ENCODE measurements around the gene GDF2.

GDF2 gene

DNA sequence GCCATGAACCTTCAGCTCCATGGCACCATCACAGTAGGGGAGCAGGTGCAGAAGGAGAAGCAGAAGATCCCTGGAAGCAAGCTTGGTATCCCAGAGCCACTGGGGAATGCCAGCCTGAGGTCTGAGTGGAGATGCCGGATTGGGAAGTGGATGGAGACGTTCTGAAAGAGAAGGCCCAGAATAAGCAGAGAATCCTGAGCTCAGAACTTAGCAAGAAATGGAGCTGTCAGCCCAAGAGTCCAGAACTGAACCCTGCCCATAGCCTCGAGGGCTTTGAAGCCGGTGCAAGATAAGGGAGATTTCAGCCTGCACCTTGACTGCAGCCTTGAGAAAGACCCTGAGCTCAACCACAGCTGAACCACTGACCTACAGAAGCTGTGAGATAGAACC lies 36.1 kb upstream of the GDF2 start:
- ChIA-PET POLR2A (no interaction called here), CTCF (no interaction called here)
- DNase-seq (ENCODE audit: extremely low spot score): no peak
- TF ChIP-seq, protein P1, sequence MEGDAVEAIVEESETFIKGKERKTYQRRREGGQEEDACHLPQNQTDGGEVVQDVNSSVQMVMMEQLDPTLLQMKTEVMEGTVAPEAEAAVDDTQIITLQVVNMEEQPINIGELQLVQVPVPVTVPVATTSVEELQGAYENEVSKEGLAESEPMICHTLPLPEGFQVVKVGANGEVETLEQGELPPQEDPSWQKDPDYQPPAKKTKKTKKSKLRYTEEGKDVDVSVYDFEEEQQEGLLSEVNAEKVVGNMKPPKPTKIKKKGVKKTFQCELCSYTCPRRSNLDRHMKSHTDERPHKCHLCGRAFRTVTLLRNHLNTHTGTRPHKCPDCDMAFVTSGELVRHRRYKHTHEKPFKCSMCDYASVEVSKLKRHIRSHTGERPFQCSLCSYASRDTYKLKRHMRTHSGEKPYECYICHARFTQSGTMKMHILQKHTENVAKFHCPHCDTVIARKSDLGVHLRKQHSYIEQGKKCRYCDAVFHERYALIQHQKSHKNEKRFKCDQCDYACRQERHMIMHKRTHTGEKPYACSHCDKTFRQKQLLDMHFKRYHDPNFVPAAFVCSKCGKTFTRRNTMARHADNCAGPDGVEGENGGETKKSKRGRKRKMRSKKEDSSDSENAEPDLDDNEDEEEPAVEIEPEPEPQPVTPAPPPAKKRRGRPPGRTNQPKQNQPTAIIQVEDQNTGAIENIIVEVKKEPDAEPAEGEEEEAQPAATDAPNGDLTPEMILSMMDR (IDR thresholded peaks at IDR 0.05; ENCODE audit: control extremely low read depth, extremely low read depth, low read depth, missing control alignments): no peak

DNA sequence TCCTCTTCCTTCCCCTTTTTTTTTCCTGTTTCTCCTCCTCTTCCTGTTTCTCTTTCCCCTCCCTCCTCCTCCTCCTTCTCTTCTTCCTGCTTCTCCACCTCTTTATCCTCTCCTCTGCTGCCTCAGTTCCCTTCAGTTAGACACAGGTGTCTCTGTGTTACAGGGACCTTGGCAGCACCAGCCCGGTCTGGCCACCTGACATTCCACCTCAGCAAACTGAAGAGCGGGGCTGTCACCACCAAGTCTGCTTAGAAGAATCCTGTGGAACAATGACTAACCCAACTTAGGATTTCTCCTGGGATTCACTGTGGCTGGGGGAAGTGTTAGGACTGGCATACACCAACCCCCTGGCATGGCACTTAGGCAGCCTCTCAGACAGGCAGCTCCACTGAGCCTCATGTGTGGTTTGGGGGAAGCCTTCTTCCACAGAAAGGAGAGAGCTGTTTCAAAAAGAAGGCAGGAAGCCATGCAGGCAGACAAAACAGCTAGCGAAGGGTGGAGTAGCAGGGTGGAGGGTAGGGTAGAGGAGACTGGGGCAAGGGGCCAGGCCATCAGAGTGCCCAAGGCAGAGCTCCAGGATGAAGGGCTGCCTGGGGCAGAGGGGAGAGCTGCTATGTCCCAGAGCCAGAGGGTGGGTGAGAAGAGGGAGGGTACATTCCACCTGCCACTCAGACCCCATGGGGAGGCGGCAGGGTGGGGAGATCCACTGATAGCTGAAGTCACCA lies 35.5 kb upstream of the GDF2 start:
- no peak for DNase-seq (ENCODE audit: extremely low spot score)
- TF ChIP-seq, protein P1 (IDR thresholded peaks at IDR 0.05; ENCODE audit: control extremely low read depth, extremely low read depth, low read depth, missing control alignments): no peak
- ChIA-PET POLR2A (no interaction called here), CTCF (interaction anchor here (1.2 kb wide), 1 partner anchor 11 kb away, joined by 4 read pairs; no protein-coding TSS in a partner anchor)

DNA sequence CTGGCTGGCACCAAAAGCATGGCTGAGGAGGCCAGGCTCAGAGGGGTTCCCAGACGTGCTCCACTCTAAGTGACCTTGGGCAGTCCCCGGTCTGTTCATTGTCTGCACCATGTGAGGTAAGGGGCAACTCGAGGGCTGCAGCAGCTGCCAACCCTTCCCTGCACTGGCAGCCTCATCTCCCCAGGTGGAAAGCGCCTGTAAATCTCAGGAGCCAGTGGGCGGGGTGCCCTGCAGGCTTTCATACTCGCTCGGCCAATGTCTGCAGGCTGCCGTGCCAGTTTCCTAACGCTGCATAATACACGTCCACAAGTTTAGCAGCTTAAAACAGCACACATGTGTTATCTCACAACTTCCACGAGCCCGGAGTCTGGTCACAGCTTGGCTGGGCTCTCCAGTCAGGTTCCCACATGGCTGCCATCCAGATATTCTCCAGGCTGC lies 34.9 kb upstream of the GDF2 start:
- TF ChIP-seq, protein P1 (IDR thresholded peaks at IDR 0.05; ENCODE audit: control extremely low read depth, extremely low read depth, low read depth, missing control alignments): no peak
- CTCF ChIA-PET: interaction anchor here (1.2 kb wide), 1 partner anchor 10 kb away, joined by 4 read pairs; no protein-coding TSS in a partner anchor
- no peak for DNase-seq (ENCODE audit: extremely low spot score)
- POLR2A ChIA-PET: no interaction called here

DNA sequence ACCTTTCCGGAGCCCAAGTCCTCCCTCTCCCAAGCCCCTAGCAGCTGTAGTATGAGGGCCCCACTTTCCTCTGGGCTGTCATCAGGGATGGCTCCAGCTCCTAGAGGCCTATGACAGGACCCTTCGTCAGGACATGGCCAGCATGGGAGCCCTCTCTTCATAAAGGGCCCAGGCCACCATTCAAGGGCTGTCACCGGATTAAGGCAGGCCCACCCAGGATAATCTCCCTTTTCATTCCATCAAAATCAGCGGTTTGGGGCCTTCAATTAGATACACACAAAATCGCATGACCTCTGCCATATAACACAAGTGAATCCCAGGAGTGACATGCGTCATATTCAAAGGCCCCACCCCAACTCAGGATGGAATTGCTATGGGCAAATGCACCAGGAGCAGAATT lies 34.4 kb upstream of the GDF2 start:
- TF ChIP-seq, protein P1 (IDR thresholded peaks at IDR 0.05; ENCODE audit: control extremely low read depth, extremely low read depth, low read depth, missing control alignments): no peak
- DNase-seq (ENCODE audit: extremely low spot score): no peak
- ChIA-PET POLR2A (no interaction called here), CTCF (interaction anchor here (0.8 to 1.2 kb wide), 2 partner anchors 10 to 45 kb away, joined by 3 to 4 read pairs; no protein-coding TSS in a partner anchor)

DNA sequence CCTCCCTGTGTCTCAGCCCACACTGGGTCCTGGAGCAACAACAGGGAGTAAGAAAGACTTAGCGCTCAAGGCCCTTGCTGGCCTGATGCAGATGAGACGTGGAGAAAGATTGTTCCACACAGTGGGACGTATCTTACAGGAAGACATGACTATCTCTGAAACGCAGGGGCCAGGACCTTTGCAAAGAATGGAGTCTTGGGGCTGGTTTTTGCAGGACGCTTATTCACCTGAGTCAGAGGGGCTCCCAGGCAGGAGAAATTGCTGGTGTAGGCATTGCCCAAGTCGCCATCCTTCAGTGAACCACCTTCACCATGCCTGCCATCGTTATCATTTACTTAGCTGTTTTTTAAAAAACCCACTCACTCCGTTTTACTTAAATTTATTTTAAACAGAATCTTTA lies 34.0 kb upstream of the GDF2 start:
- no peak for DNase-seq (ENCODE audit: extremely low spot score)
- TF ChIP-seq, protein P1 (IDR thresholded peaks at IDR 0.05; ENCODE audit: control extremely low read depth, extremely low read depth, low read depth, missing control alignments): no peak
- ChIA-PET CTCF (interaction anchor here (0.8 kb wide), 1 partner anchor 44 kb away, joined by 3 read pairs; no protein-coding TSS in a partner anchor), POLR2A (no interaction called here)

DNA sequence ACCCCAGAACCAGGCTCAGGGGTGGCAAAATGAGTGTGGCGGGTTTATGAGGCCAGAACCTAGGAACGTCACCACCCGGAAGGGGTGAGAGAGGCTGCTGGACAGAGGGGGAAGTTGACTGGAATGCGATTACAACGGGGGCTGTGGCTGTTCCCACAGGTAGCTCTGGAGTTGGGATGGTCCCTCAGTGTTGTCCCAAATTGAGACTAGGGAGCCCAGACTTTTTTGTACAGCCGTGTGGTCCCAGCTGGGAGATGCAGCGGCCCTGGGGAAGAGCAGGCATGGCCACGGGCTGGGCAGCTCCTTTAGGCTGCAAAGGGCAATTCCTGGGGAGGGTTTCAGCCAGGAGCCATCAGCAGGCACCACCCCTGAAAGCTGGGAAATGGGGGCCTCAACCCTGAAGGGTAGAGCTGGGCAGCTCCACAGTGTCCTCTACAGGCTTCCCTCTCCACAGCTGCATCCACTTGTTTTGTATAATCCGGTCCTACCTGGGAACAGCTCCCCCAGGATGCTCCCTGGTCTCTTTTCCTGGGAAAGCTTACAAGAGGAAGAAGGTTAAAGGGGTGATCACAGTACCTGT lies 33.2 kb upstream of the GDF2 start:
- CTCF ChIA-PET: interaction anchor here (3.2 kb wide), 1 partner anchor 23 kb away, joined by 17 read pairs; no protein-coding TSS in a partner anchor

More for the DNA sequence above, 33.2 kb upstream of the GDF2 start:
- no peak for DNase-seq (ENCODE audit: extremely low spot score)
- POLR2A ChIA-PET: no interaction called here
- TF ChIP-seq, protein P1 (IDR thresholded peaks at IDR 0.05; ENCODE audit: control extremely low read depth, extremely low read depth, low read depth, missing control alignments): no peak
